Epithelial cell of esophagus (primary cell): ENCODE data around the gene SLFN12L.

Experiments
- DNase-seq: peaks from one replicate; pipeline ENCODE4 v3.0.0; 2010; ENCODE audit warnings: low read depth
- H3K4me3 ChIP-seq: 2 replicates; pipeline ENCODE4 v1.5.1; 2011; ENCODE audit warnings: mild to moderate bottlenecking, low read length, control low read depth
- CTCF ChIP-seq: IDR thresholded peaks from 2 replicates; pipeline ENCODE4 v1.5.1; 2011; ENCODE audit warnings: low read depth, mild to moderate bottlenecking, low read length, control low read depth, inconsistent platforms; ENCODE audit not compliant: insufficient read depth; ENCODE audit errors: missing control alignments

SLFN12L gene

GRCh38 chr17:35433075-35433894 lies 104.2 kb downstream of the SLFN12L start:
- TF ChIP-seq CTCF: no peak

GRCh38 chr17:35432176-35433074 lies 105.1 kb downstream of the SLFN12L start, which contains the start of gene SLFN12:
SLFN12 (minus strand) TSS chr17:35432500; CDS start chr17:35423028, 9,472 bp downstream.
- peak; percentile 93 for DNase-seq
- peak within 1 kb of the TSS; percentile 52 for H3K4me3 ChIP-seq
- no peak for TF ChIP-seq CTCF

More at GRCh38 chr17:35433075-35433894, 104.2 kb downstream of the SLFN12L start:
- peak; percentile 99 for DNase-seq
- peak overlapping the region; percentile 52 for H3K4me3 ChIP-seq

GRCh38 chr17:35429702-35430101 lies 107.8 kb downstream of the SLFN12L start:
- no peak overlapping the region for H3K4me3 ChIP-seq
- DNase-seq: no peak
- no peak for TF ChIP-seq CTCF

GRCh38 chr17:35428229-35428628 lies 109.2 kb downstream of the SLFN12L start:
- H3K4me3 ChIP-seq: no peak overlapping the region
- no peak for DNase-seq
- TF ChIP-seq CTCF: no peak

GRCh38 chr17:35423761-35424160 lies 113.7 kb downstream of the SLFN12L start:
- no peak for TF ChIP-seq CTCF
- peak; percentile 17 for DNase-seq
- H3K4me3 ChIP-seq: no peak overlapping the region
